ENCODE data around the gene BOD1L1.

- TF ChIP-seq POLR2AphosphoS5 (IDR thresholded peaks at IDR 0.05) = no peak
- TF ChIP-seq CTCF (IDR thresholded peaks at IDR 0.05) = peak; percentile 55 to 79 (median 61)
Observed at GRCh38 chr4:13656569-13657405, 29.3 kb upstream of the BOD1L1 start.
